ENCODE data around the gene BAHD1. TPM values are rescaled to one million over a fixed set of nuclear protein-coding genes. Genes with fewer than 3 reads are reported as not detected.
A peak's percentile ranks its signal among the peaks of the same experiment; 100 is the strongest.

Gene BAHD1
- total and polyA plus RNA-seq, 5 donors, result 11.6 to 17.8 (median 16.5) TPM

GRCh38 chr15:40437752-40438687 lies 2.7 kb upstream of the BAHD1 start:
- Histone ChIP-seq H3K9me3 (ENCODE audit: control insufficient read depth, low read length) (no peaks in the 10 kb centered on the region), H3K27me3 (ENCODE audit: control insufficient read depth, insufficient read depth) (no peaks in the 10 kb centered on the region), H3K4me1 (ENCODE audit: control insufficient read depth, insufficient read depth, low read length) (peaks cover 4% of the 10 kb centered on the region), H3K4me3 (ENCODE audit: low read length) (no peak overlapping the region), H3K27ac (ENCODE audit: low read length) (no peak overlapping the region)
- intact Hi-C loops (cut with DNase I), result no loop called here
- no peak for ATAC-seq
- WGBS, result 50% methylated on average over 21 of the region's 21 CpGs
- DNase-seq, result peak in 1 of 3 donors; percentile 63

GRCh38 chr15:40438712-40439111 lies 2.0 kb upstream of the BAHD1 start:
- no peak for ATAC-seq
- peaks cover 9% of the 10 kb centered on the region for H3K4me1 ChIP-seq (ENCODE audit: control insufficient read depth, insufficient read depth, low read length)
- H3K4me3 ChIP-seq (ENCODE audit: low read length), result no peak overlapping the region
- peak in 1 of 3 donors; percentile 46 for DNase-seq
- H3K27me3 ChIP-seq (ENCODE audit: control insufficient read depth, insufficient read depth), result no peaks in the 10 kb centered on the region
- 58% methylated on average over 12 of the region's 12 CpGs for WGBS
- no peak overlapping the region for H3K27ac ChIP-seq (ENCODE audit: low read length)
- H3K9me3 ChIP-seq (ENCODE audit: control insufficient read depth, low read length), result no peaks in the 10 kb centered on the region
- intact Hi-C loops (cut with DNase I), result no loop called here

GRCh38 chr15:40439461-40439959 lies 1.2 kb upstream of the BAHD1 start:
- H3K4me1 ChIP-seq (ENCODE audit: control insufficient read depth, insufficient read depth, low read length), result peaks cover 10% of the 10 kb centered on the region
- H3K27me3 ChIP-seq (ENCODE audit: control insufficient read depth, insufficient read depth), result no peaks in the 10 kb centered on the region
- 15% methylated on average over 15 of the region's 15 CpGs for WGBS
- peak overlapping the region; percentile 0 for H3K27ac ChIP-seq (ENCODE audit: low read length)
- intact Hi-C loops (cut with DNase I), result no loop called here
- peak overlapping the region; percentile 98 for H3K4me3 ChIP-seq (ENCODE audit: low read length)
- no peaks in the 10 kb centered on the region for H3K9me3 ChIP-seq (ENCODE audit: control insufficient read depth, low read length)
- ATAC-seq (no peak), DNase-seq (peak in 1 of 3 donors; percentile 56)

- Histone ChIP-seq H3K27ac (ENCODE audit: low read length) (peak overlapping the region; percentile 11), H3K27me3 (ENCODE audit: control insufficient read depth, insufficient read depth) (no peaks in the 10 kb centered on the region), H3K9me3 (ENCODE audit: control insufficient read depth, low read length) (no peaks in the 10 kb centered on the region), H3K4me1 (ENCODE audit: control insufficient read depth, insufficient read depth, low read length) (peaks cover 10% of the 10 kb centered on the region), H3K4me3 (ENCODE audit: low read length) (peak overlapping the region; percentile 98)
- intact Hi-C loops (cut with DNase I), result loop anchor here in 1 of 4 donors (10.0 kb wide), 1 partner anchor 65 kb away; no protein-coding TSS in a partner anchor
- peak; percentile 41 to 76 (median 76) for DNase-seq
- under 1% methylated on average over 35 of the region's 35 CpGs for WGBS
- ATAC-seq, result peak; percentile 24 to 30
Measured at GRCh38 chr15:40439960-40440742, 602 bp upstream of the BAHD1 start.

- 1% methylated on average over 119 of the region's 119 CpGs for WGBS
- no peak overlapping the region for H3K27ac ChIP-seq (ENCODE audit: low read length)
- intact Hi-C loops (cut with DNase I), result loop anchor here in 1 of 4 donors (10.0 kb wide), 1 partner anchor 63 kb away; no protein-coding TSS in a partner anchor
Measured at GRCh38 chr15:40441565-40442531, 1.1 kb downstream of the BAHD1 start.

GRCh38 chr15:40443255-40443654 lies 2.5 kb downstream of the BAHD1 start:
- intact Hi-C loops (cut with DNase I), result loop anchor here in 1 of 4 donors (10.0 kb wide), 1 partner anchor 62 kb away; no protein-coding TSS in a partner anchor
- 80% methylated on average over 4 of the region's 4 CpGs for WGBS
- Histone ChIP-seq H3K9me3 (ENCODE audit: control insufficient read depth, low read length) (no peaks in the 10 kb centered on the region), H3K4me3 (ENCODE audit: low read length) (no peak overlapping the region), H3K4me1 (ENCODE audit: control insufficient read depth, insufficient read depth, low read length) (peaks cover 10% of the 10 kb centered on the region), H3K27me3 (ENCODE audit: control insufficient read depth, insufficient read depth) (no peaks in the 10 kb centered on the region), H3K27ac (ENCODE audit: low read length) (no peak overlapping the region)
- no peak for DNase-seq
- no peak for ATAC-seq

More at GRCh38 chr15:40441565-40442531, 1.1 kb downstream of the BAHD1 start:
- DNase-seq (peak in 2 of 3 donors; percentile 68 to 74), ATAC-seq (peak in 1 of 2 donors; percentile 2)
- H3K9me3 ChIP-seq (ENCODE audit: control insufficient read depth, low read length), result no peaks in the 10 kb centered on the region
- H3K4me3 ChIP-seq (ENCODE audit: low read length), result peak overlapping the region; percentile 98
- H3K4me1 ChIP-seq (ENCODE audit: control insufficient read depth, insufficient read depth, low read length), result peaks cover 10% of the 10 kb centered on the region
- H3K27me3 ChIP-seq (ENCODE audit: control insufficient read depth, insufficient read depth), result no peaks in the 10 kb centered on the region

- no peak overlapping the region for H3K4me3 ChIP-seq (ENCODE audit: low read length)
- H3K4me1 ChIP-seq (ENCODE audit: control insufficient read depth, insufficient read depth, low read length), result peaks cover 10% of the 10 kb centered on the region
- ATAC-seq (no peak), DNase-seq (no peak)
- H3K27ac ChIP-seq (ENCODE audit: low read length), result no peak overlapping the region
- intact Hi-C loops (cut with DNase I), result loop anchor here in 1 of 4 donors (10.0 kb wide), 1 partner anchor 61 kb away; no protein-coding TSS in a partner anchor
- no peaks in the 10 kb centered on the region for H3K27me3 ChIP-seq (ENCODE audit: control insufficient read depth, insufficient read depth)
- 78% methylated on average over 3 of the region's 3 CpGs for WGBS
- H3K9me3 ChIP-seq (ENCODE audit: control insufficient read depth, low read length), result no peaks in the 10 kb centered on the region
Measured at GRCh38 chr15:40443846-40444245, 3.1 kb downstream of the BAHD1 start.

- intact Hi-C loops (cut with DNase I), result loop anchor here in 1 of 4 donors (10.0 kb wide), 1 partner anchor 60 kb away; no protein-coding TSS in a partner anchor
- ATAC-seq (no peak), DNase-seq (no peak)
- Histone ChIP-seq H3K9me3 (ENCODE audit: control insufficient read depth, low read length) (no peaks in the 10 kb centered on the region), H3K4me1 (ENCODE audit: control insufficient read depth, insufficient read depth, low read length) (peaks cover 10% of the 10 kb centered on the region), H3K4me3 (ENCODE audit: low read length) (no peak overlapping the region), H3K27ac (ENCODE audit: low read length) (no peak overlapping the region), H3K27me3 (ENCODE audit: control insufficient read depth, insufficient read depth) (no peaks in the 10 kb centered on the region)
- 73% methylated on average over 5 of the region's 5 CpGs for whole genome bisulfite sequencing
Measured at GRCh38 chr15:40444736-40445135, 4.0 kb downstream of the BAHD1 start.

GRCh38 chr15:40445421-40445922 lies 4.7 kb downstream of the BAHD1 start:
- DNase-seq, result no peak
- intact Hi-C loops (cut with DNase I), result loop anchor here in 1 of 4 donors (10.0 kb wide), 1 partner anchor 59 kb away; no protein-coding TSS in a partner anchor
- ATAC-seq, result no peak
- Histone ChIP-seq H3K9me3 (ENCODE audit: control insufficient read depth, low read length) (no peaks in the 10 kb centered on the region), H3K27me3 (ENCODE audit: control insufficient read depth, insufficient read depth) (no peaks in the 10 kb centered on the region), H3K4me3 (ENCODE audit: low read length) (no peak overlapping the region), H3K4me1 (ENCODE audit: control insufficient read depth, insufficient read depth, low read length) (peaks cover 13% of the 10 kb centered on the region), H3K27ac (ENCODE audit: low read length) (no peak overlapping the region)
- 53% methylated on average over 9 of the region's 9 CpGs for WGBS
